Neutrophil (primary cell): Measurements from ENCODE around the gene ANKRD55.

Experiments
- H3K27ac ChIP-seq: fragments of 200-600 bp; sonication (generic); 2 replicates; pipeline ENCODE4 v1.5.1; 2016; ENCODE audit warnings: mild to moderate bottlenecking, moderate library complexity
- H3K27me3 ChIP-seq: fragments of 200-600 bp; sonication (generic); 2 replicates; pipeline ENCODE4 v1.6.0; 2016; ENCODE audit warnings: mild to moderate bottlenecking
- H3K36me3 ChIP-seq: fragments of 200-600 bp; sonication (generic); 2 replicates; pipeline ENCODE4 v1.5.1; 2017
- H3K4me1 ChIP-seq, 2 experiments: fragments of 200-600 bp in 1 of 2; sonication (generic) in 1 of 2; 1 replicate in 1 of 2; 2 replicates in 1 of 2; pipeline versions ENCODE4 v1.5.1 to v1.6.1; 2013 to 2016; ENCODE audit warnings: low read depth in 1 of 2, low read length in 1 of 2, mild to moderate bottlenecking in 1 of 2, moderate library complexity in 1 of 2; ENCODE audit not compliant: control insufficient read depth in 1 of 2, insufficient read depth in 1 of 2
- H3K4me3 ChIP-seq, 2 experiments: fragments of 200-600 bp in 1 of 2; sonication (generic) in 1 of 2; 1 replicate in 1 of 2; 2 replicates in 1 of 2; pipeline ENCODE4 v1.5.1; 2013 to 2016; ENCODE audit warnings: low read depth in 1 of 2, low read length in 1 of 2, mild to moderate bottlenecking in 1 of 2, moderate library complexity in 1 of 2
- H3K9me3 ChIP-seq: fragments of 200-600 bp; sonication (generic); 2 replicates; pipeline ENCODE4 v1.5.1; 2016
- CTCF ChIP-seq: fragments of 200-600 bp; sonication (generic); IDR thresholded peaks from 2 replicates; pipeline ENCODE4 v1.5.1; 2016; ENCODE audit warnings: antibody characterized with exemption

ANKRD55 gene

GRCh38 chr5:56111404-56111781 lies 121.7 kb downstream of the ANKRD55 start:
- Histone ChIP-seq H3K27ac (no peak overlapping the region), H3K36me3 (peaks cover 25% of the 10 kb centered on the region), H3K27me3 (no peaks in the 10 kb centered on the region), H3K9me3 (no peaks in the 10 kb centered on the region), H3K4me3 (no peak overlapping the region), H3K4me1 (no peaks in the 10 kb centered on the region)
- no peak for TF ChIP-seq CTCF

- no peak for TF ChIP-seq CTCF
- no peaks in the 10 kb centered on the region for H3K9me3 ChIP-seq
- no peak overlapping the region for H3K27ac ChIP-seq
- H3K36me3 ChIP-seq = peaks cover 25% of the 10 kb centered on the region
- no peaks in the 10 kb centered on the region for H3K27me3 ChIP-seq
- no peaks in the 10 kb centered on the region for H3K4me1 ChIP-seq
- H3K4me3 ChIP-seq = no peak overlapping the region
These were observed 122.3 kb downstream of the ANKRD55 start for GRCh38 chr5:56110646-56111403.

GRCh38 chr5:56108246-56108645 lies 124.9 kb downstream of the ANKRD55 start:
- no peak for TF ChIP-seq CTCF

GRCh38 chr5:56106837-56107236 lies 126.3 kb downstream of the ANKRD55 start:
- Histone ChIP-seq H3K27me3 (peaks cover 17% of the 10 kb centered on the region), H3K27ac (no peak overlapping the region), H3K4me3 (no peak overlapping the region), H3K9me3 (no peaks in the 10 kb centered on the region), H3K36me3 (peaks cover 16% of the 10 kb centered on the region), H3K4me1 (no peaks in the 10 kb centered on the region)
- no peak for TF ChIP-seq CTCF

More at GRCh38 chr5:56108246-56108645, 124.9 kb downstream of the ANKRD55 start:
- Histone ChIP-seq H3K27me3 (peaks cover 11% of the 10 kb centered on the region), H3K27ac (no peak overlapping the region), H3K4me3 (no peak overlapping the region), H3K9me3 (no peaks in the 10 kb centered on the region), H3K36me3 (peaks cover 21% of the 10 kb centered on the region), H3K4me1 (no peaks in the 10 kb centered on the region)

- peaks cover 17% of the 10 kb centered on the region for H3K27me3 ChIP-seq
- H3K27ac ChIP-seq = no peak overlapping the region
- no peak overlapping the region for H3K4me3 ChIP-seq
- H3K9me3 ChIP-seq = no peaks in the 10 kb centered on the region
- no peak for TF ChIP-seq CTCF
- peaks cover 7% of the 10 kb centered on the region for H3K36me3 ChIP-seq
- H3K4me1 ChIP-seq = no peaks in the 10 kb centered on the region
These were observed 127.4 kb downstream of the ANKRD55 start for GRCh38 chr5:56105511-56106291.
